ENCODE measurements around the gene FBXW7. TPM values are rescaled to one million over a fixed set of nuclear protein-coding genes. Genes with fewer than 3 reads are reported as not detected.

Gene FBXW7
- total RNA-seq, 1 experiment from 2014 or later: 27.1 TPM

DNA sequence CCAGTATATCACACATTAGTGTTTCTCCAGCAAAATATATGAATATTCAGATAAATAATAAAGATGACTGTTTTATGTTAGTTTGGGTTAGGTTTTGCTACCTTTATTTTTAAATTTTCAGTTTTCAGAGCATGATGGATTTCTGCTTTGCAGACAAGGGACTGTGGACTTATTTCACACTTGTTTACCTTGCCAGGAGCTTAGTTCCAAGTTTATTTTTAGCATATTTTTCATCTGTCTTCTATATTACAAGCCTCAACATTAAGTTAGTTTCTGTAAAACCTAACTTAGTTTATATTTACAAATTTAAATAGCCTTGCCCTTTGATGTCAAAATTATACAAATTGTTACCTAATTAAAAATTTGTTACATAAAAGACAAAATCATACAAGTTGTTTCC is 163.4 kb downstream of the FBXW7 start:
- TF ChIP-seq, protein P1, sequence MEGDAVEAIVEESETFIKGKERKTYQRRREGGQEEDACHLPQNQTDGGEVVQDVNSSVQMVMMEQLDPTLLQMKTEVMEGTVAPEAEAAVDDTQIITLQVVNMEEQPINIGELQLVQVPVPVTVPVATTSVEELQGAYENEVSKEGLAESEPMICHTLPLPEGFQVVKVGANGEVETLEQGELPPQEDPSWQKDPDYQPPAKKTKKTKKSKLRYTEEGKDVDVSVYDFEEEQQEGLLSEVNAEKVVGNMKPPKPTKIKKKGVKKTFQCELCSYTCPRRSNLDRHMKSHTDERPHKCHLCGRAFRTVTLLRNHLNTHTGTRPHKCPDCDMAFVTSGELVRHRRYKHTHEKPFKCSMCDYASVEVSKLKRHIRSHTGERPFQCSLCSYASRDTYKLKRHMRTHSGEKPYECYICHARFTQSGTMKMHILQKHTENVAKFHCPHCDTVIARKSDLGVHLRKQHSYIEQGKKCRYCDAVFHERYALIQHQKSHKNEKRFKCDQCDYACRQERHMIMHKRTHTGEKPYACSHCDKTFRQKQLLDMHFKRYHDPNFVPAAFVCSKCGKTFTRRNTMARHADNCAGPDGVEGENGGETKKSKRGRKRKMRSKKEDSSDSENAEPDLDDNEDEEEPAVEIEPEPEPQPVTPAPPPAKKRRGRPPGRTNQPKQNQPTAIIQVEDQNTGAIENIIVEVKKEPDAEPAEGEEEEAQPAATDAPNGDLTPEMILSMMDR (conservative IDR thresholded peaks at IDR 0.05): no peak
- Histone ChIP-seq H2AK5ac (ENCODE audit: insufficient read length, low read length) (no peak overlapping the region), H3K4me1 (ENCODE audit: insufficient read depth, low read length) (no peaks in the 10 kb centered on the region)

More for the DNA sequence above, 163.4 kb downstream of the FBXW7 start:
- no peaks in the 10 kb centered on the region for H3K36me3 Mint-ChIP-seq (ENCODE audit: insufficient read depth in 1 of 3, low read depth in 3 of 3)
- Histone ChIP-seq H3K9me3 (ENCODE audit: control insufficient read depth, low read depth, low read length) (no peaks in the 10 kb centered on the region), H3K27me3 (ENCODE audit: insufficient read depth, low read length) (no peaks in the 10 kb centered on the region), H3K79me1 (ENCODE audit: insufficient read depth, low read depth, low read length, poor library complexity, severe bottlenecking) (no peaks in the 10 kb centered on the region), H3K18ac (ENCODE audit: insufficient read length, low read depth, low read length) (no peak overlapping the region), H3K23ac (ENCODE audit: insufficient read length, low read depth, low read length) (no peak overlapping the region), H3K27ac (ENCODE audit: insufficient read length, low read depth, low read length) (no peak overlapping the region), H3K79me2 (ENCODE audit: insufficient read depth, low read length) (no peaks in the 10 kb centered on the region), H2AFZ (ENCODE audit: low read length) (no peak overlapping the region), H4K8ac (replicated peaks; ENCODE audit: insufficient read length, low read depth, low read length) (no peak overlapping the region), H4K20me1 (ENCODE audit: control insufficient read depth, insufficient read depth, insufficient read length) (no peaks in the 10 kb centered on the region), H2BK5ac (ENCODE audit: insufficient read length, low read length) (no peak overlapping the region), H3K23me2 (ENCODE audit: insufficient read length, low read depth, low read length, poor library complexity, severe bottlenecking) (no peaks in the 10 kb centered on the region), H4K5ac (ENCODE audit: insufficient read length, low read depth, low read length) (no peak overlapping the region), H3K4me2 (ENCODE audit: insufficient read depth, insufficient read length, low read length) (no peak overlapping the region), H2BK15ac (ENCODE audit: low read depth, low read length) (no peak overlapping the region), H2BK120ac (ENCODE audit: low read depth, low read length, poor library complexity, severe bottlenecking) (no peak overlapping the region), H3K4ac (ENCODE audit: low read depth, low read length) (no peak overlapping the region), H3K14ac (ENCODE audit: insufficient read depth, low read length) (no peak overlapping the region), H4K91ac (ENCODE audit: insufficient read length, low read depth, low read length) (no peak overlapping the region), H3K9ac (ENCODE audit: extremely low read depth, insufficient read length, low read length) (no peak overlapping the region), H2BK12ac (ENCODE audit: insufficient read length, low read depth, low read length) (no peak overlapping the region), H2BK20ac (ENCODE audit: low read depth, low read length, poor library complexity, severe bottlenecking) (no peak overlapping the region), H3K56ac (ENCODE audit: insufficient read length, low read depth, low read length) (no peak overlapping the region), H3T11ph (ENCODE audit: low read length) (no peak overlapping the region)
- H3K4me1 Mint-ChIP-seq: no peaks in the 10 kb centered on the region
- H3K27ac Mint-ChIP-seq: no peak overlapping the region
- no peaks in the 10 kb centered on the region for H3K27me3 Mint-ChIP-seq (ENCODE audit: low read depth)
- H3K4me3 Mint-ChIP-seq: no peak overlapping the region
- no peaks in the 10 kb centered on the region for H3K9me3 Mint-ChIP-seq
- DNase-seq: no peak
